Fibroblast of lung (primary cell): ENCODE measurements around the gene TRMT11. TPM values are rescaled to one million over a fixed set of nuclear protein-coding genes. Genes with fewer than 3 reads are reported as not detected.

ENCODE experiments used
- DNase-seq, 2 donors: peaks; one replicate each; pipeline versions ENCODE4 v3.0.0 to v3.0.0-alpha.2; 2010; ENCODE audit warnings: low read depth in 2 of 2
- H2AFZ ChIP-seq: 2 replicates; pipeline ENCODE4 v1.5.1; 2012; ENCODE audit warnings: low read length, control low read depth, inconsistent platforms
- H3K27ac ChIP-seq: 2 replicates; pipeline ENCODE4 v1.5.1; 2011; ENCODE audit warnings: low read length, control low read depth; ENCODE audit not compliant: insufficient read depth
- H3K27me3 ChIP-seq: 2 replicates; pipeline ENCODE4 v1.5.1; 2011; ENCODE audit warnings: mild to moderate bottlenecking, low read length; ENCODE audit not compliant: control insufficient read depth, insufficient read depth
- H3K36me3 ChIP-seq: 2 replicates; pipeline ENCODE4 v1.5.1; 2011; ENCODE audit warnings: low read length; ENCODE audit not compliant: control insufficient read depth, insufficient read depth
- H3K4me1 ChIP-seq: 2 replicates; pipeline ENCODE4 v1.5.1; 2011; ENCODE audit warnings: low read length; ENCODE audit not compliant: control insufficient read depth, insufficient read depth; ENCODE audit errors: extremely low read depth
- H3K4me2 ChIP-seq: 2 replicates; pipeline ENCODE4 v1.5.1; 2011; ENCODE audit warnings: low read length, control low read depth; ENCODE audit not compliant: insufficient read depth; ENCODE audit errors: extremely low read depth
- H3K4me3 ChIP-seq, 4 experiments: fragments of 200-600 bp in 1 of 4; sonication (generic) in 1 of 4; replicated peaks in 1 of 4; 2 replicates each; pipeline ENCODE4 v1.5.1; 2011 to 2016; ENCODE audit warnings: low read length in 4 of 4, low read depth in 3 of 4, mild to moderate bottlenecking in 3 of 4, control low read depth in 2 of 4, inconsistent platforms in 1 of 4, mixed read lengths in 1 of 4; ENCODE audit not compliant: insufficient read depth in 1 of 4; ENCODE audit errors: control extremely low read depth in 1 of 4
- H3K79me2 ChIP-seq: 2 replicates; pipeline ENCODE4 v1.5.1; 2012; ENCODE audit warnings: mild to moderate bottlenecking, low read length, inconsistent platforms; ENCODE audit not compliant: control insufficient read depth, insufficient read depth
- H3K9ac ChIP-seq: 2 replicates; pipeline ENCODE4 v1.5.1; 2011; ENCODE audit warnings: mild to moderate bottlenecking, low read length, control low read depth; ENCODE audit not compliant: insufficient read depth
- H3K9me3 ChIP-seq: 2 replicates; pipeline ENCODE4 v1.5.1; 2012; ENCODE audit warnings: low read depth, low read length; ENCODE audit not compliant: control insufficient read depth, insufficient read depth
- H4K20me1 ChIP-seq: 2 replicates; pipeline ENCODE4 v1.5.1; 2011; ENCODE audit warnings: low read length; ENCODE audit not compliant: control insufficient read depth, insufficient read depth; ENCODE audit errors: extremely low read depth
- CTCF ChIP-seq, 2 donors: IDR thresholded peaks in 1 of 2; conservative IDR thresholded peaks in 1 of 2; 1 replicate in 1 of 2; 2 replicates in 1 of 2; pipeline ENCODE4 v1.5.1; 2011 to 2012; ENCODE audit warnings: low read length in 2 of 2, control low read depth in 1 of 2, inconsistent platforms in 1 of 2, low read depth in 1 of 2, mild to moderate bottlenecking in 1 of 2
- EZH2 ChIP-seq: IDR thresholded peaks from 2 replicates; pipeline ENCODE4 v1.5.1; 2012; ENCODE audit warnings: low read length, control low read depth, mild to moderate bottlenecking; ENCODE audit errors: missing control alignments
- polyA plus RNA-seq, 2 donors: library from polyadenylated mRNA; depleted of rRNA in 1 of 2; stranded (reverse) in 1 of 2; unstranded in 1 of 2; fragments of >200 nt; gene quantifications; 2 replicates each; pipeline ENCODE4 v1.2.1, GENCODE V29; 2011 to 2012; ENCODE audit warnings: missing spikeins in 1 of 2
- total RNA-seq: library from RNA; depleted of rRNA; stranded (reverse); fragments of >200 nt; gene quantifications from 2 replicates; pipeline ENCODE4 v1.2.1, GENCODE V29; 2014

Gene TRMT11
- total and polyA plus RNA-seq, 2 donors (not counting 1 experiment from before 2014, with no cell fraction given): 22.1 to 23.5 TPM

- no peaks in the 10 kb centered on the region for H3K4me1 ChIP-seq
- TF ChIP-seq EZH2 (no peak), CTCF (conservative IDR thresholded peaks at IDR 0.05 in 1 of 2, IDR thresholded peaks at IDR 0.05 in 1 of 2; ENCODE audit: low read depth in 1 of 2, low read length in 2 of 2) (no peak)
- H3K4me3 ChIP-seq: no peak overlapping the region
- DNase-seq: no peak
- H4K20me1 ChIP-seq: no peaks in the 10 kb centered on the region
- no peak overlapping the region for H3K27ac ChIP-seq
- no peak overlapping the region for H3K9ac ChIP-seq
- H3K36me3 ChIP-seq: peaks cover 5% of the 10 kb centered on the region
- H3K4me2 ChIP-seq: no peak overlapping the region
- H3K79me2 ChIP-seq: no peaks in the 10 kb centered on the region
- H2AFZ ChIP-seq: no peak overlapping the region
- no peaks in the 10 kb centered on the region for H3K9me3 ChIP-seq
- no peaks in the 10 kb centered on the region for H3K27me3 ChIP-seq
These were observed 23.7 kb downstream of the TRMT11 start for GRCh38 chr6:126010040-126010439.

- no peak for TF ChIP-seq CTCF (conservative IDR thresholded peaks at IDR 0.05 in 1 of 2, IDR thresholded peaks at IDR 0.05 in 1 of 2; ENCODE audit: low read depth in 1 of 2, low read length in 2 of 2)
- TF ChIP-seq EZH2: no peak
- Histone ChIP-seq H3K79me2 (no peaks in the 10 kb centered on the region), H4K20me1 (no peaks in the 10 kb centered on the region), H3K9me3 (no peaks in the 10 kb centered on the region), H3K4me2 (no peak overlapping the region), H2AFZ (no peak overlapping the region), H3K9ac (no peak overlapping the region), H3K4me1 (no peaks in the 10 kb centered on the region), H3K4me3 (no peak overlapping the region), H3K27me3 (no peaks in the 10 kb centered on the region), H3K27ac (no peak overlapping the region), H3K36me3 (peaks cover 6% of the 10 kb centered on the region)
- DNase-seq: peak in 1 of 2 donors; percentile 88
These were observed 29.5 kb downstream of the TRMT11 start for GRCh38 chr6:126015863-126016262.

- Histone ChIP-seq H3K79me2 (no peaks in the 10 kb centered on the region), H3K4me2 (no peak overlapping the region), H3K4me3 (no peak overlapping the region), H2AFZ (no peak overlapping the region), H4K20me1 (no peaks in the 10 kb centered on the region), H3K36me3 (peaks cover 7% of the 10 kb centered on the region), H3K27me3 (no peaks in the 10 kb centered on the region), H3K9me3 (no peaks in the 10 kb centered on the region), H3K9ac (no peak overlapping the region), H3K27ac (no peak overlapping the region), H3K4me1 (no peaks in the 10 kb centered on the region)
- DNase-seq: no peak
- TF ChIP-seq CTCF (conservative IDR thresholded peaks at IDR 0.05 in 1 of 2, IDR thresholded peaks at IDR 0.05 in 1 of 2; ENCODE audit: low read depth in 1 of 2, low read length in 2 of 2) (no peak), EZH2 (no peak)
These were observed 30.3 kb downstream of the TRMT11 start for GRCh38 chr6:126016591-126016990.
